HEK293 (cell line): ENCODE measurements around the gene TLCD2.
A peak's percentile ranks its signal among the peaks of the same experiment; 100 is the strongest.

Source experiments
- EGR2 ChIP-seq: fragments of 450-650 bp; formaldehyde crosslinking; IDR thresholded peaks from 2 replicates; pipeline ENCODE4 v1.5.1; 2016; ENCODE audit warnings: low read depth, missing biosample characterization, missing genetic modification characterization
- GFI1B ChIP-seq: fragments of 450-650 bp; formaldehyde crosslinking; IDR thresholded peaks from 2 replicates; pipeline ENCODE4 v1.5.1; 2016; ENCODE audit warnings: missing biosample characterization, missing genetic modification characterization
- IKZF3 ChIP-seq: fragments of 450-650 bp; IDR thresholded peaks from 2 replicates; pipeline ENCODE4 v1.5.0; 2018; ENCODE audit warnings: missing biosample characterization, mild to moderate bottlenecking, missing genetic modification characterization, moderate library complexity
- KLF10 ChIP-seq: fragments of 450-650 bp; IDR thresholded peaks from 2 replicates; pipeline ENCODE4 v1.5.1; 2018; ENCODE audit warnings: missing biosample characterization, mild to moderate bottlenecking, missing genetic modification characterization
- KLF16 ChIP-seq: fragments of 450-650 bp; formaldehyde crosslinking; IDR thresholded peaks from 2 replicates; pipeline ENCODE4 v1.5.1; 2017; ENCODE audit warnings: missing biosample characterization, missing genetic modification characterization
- KLF8 ChIP-seq: fragments of 450-650 bp; formaldehyde crosslinking; IDR thresholded peaks from 2 replicates; pipeline ENCODE4 v1.5.1; 2016; ENCODE audit warnings: missing biosample characterization, missing genetic modification characterization
- KLF9 ChIP-seq: fragments of 450-650 bp; formaldehyde crosslinking; IDR thresholded peaks from 2 replicates; pipeline ENCODE4 v1.5.1; 2016; ENCODE audit warnings: missing biosample characterization, missing genetic modification characterization, low read depth
- PRDM10 ChIP-seq: fragments of 450-650 bp; formaldehyde crosslinking; IDR thresholded peaks from 2 replicates; pipeline ENCODE4 v1.5.1; 2016; ENCODE audit warnings: missing biosample characterization, missing genetic modification characterization
- REPIN1 ChIP-seq: fragments of 450-650 bp; formaldehyde crosslinking; IDR thresholded peaks from 2 replicates; pipeline ENCODE4 v1.5.1; 2017; ENCODE audit warnings: missing biosample characterization, missing genetic modification characterization, low read depth
- TSHZ1 ChIP-seq: fragments of 450-650 bp; formaldehyde crosslinking; IDR thresholded peaks from 2 replicates; pipeline ENCODE4 v1.5.1; 2016; ENCODE audit warnings: missing biosample characterization, missing genetic modification characterization, borderline replicate concordance
- ZBTB21 ChIP-seq: fragments of 450-650 bp; formaldehyde crosslinking; IDR thresholded peaks from 2 replicates; pipeline ENCODE4 v1.5.1; 2017; ENCODE audit warnings: missing biosample characterization, missing genetic modification characterization
- ZNF140 ChIP-seq: fragments of 450-650 bp; formaldehyde crosslinking; IDR thresholded peaks from 2 replicates; pipeline ENCODE4 v1.5.1; 2016; ENCODE audit warnings: missing biosample characterization, missing genetic modification characterization
- ZNF202 ChIP-seq: fragments of 450-650 bp; formaldehyde crosslinking; IDR thresholded peaks from 2 replicates; pipeline ENCODE4 v1.5.1; 2016; ENCODE audit warnings: missing biosample characterization, missing genetic modification characterization, borderline replicate concordance
- ZNF223 ChIP-seq: fragments of 450-650 bp; formaldehyde crosslinking; IDR thresholded peaks from 2 replicates; pipeline ENCODE4 v1.5.1; 2016; ENCODE audit warnings: missing biosample characterization, missing genetic modification characterization
- ZNF23 ChIP-seq: fragments of 450-650 bp; formaldehyde crosslinking; IDR thresholded peaks from 2 replicates; pipeline ENCODE4 v1.5.1; 2016; ENCODE audit warnings: missing biosample characterization, missing genetic modification characterization, borderline replicate concordance
- ZNF324 ChIP-seq: fragments of 450-650 bp; formaldehyde crosslinking; IDR thresholded peaks from 2 replicates; pipeline ENCODE4 v1.5.1; 2016; ENCODE audit warnings: missing biosample characterization, missing genetic modification characterization
- ZNF350 ChIP-seq: fragments of 450-650 bp; formaldehyde crosslinking; IDR thresholded peaks from 2 replicates; pipeline ENCODE4 v1.5.0; 2017; ENCODE audit warnings: missing biosample characterization, mild to moderate bottlenecking, missing genetic modification characterization
- ZNF433 ChIP-seq: fragments of 450-650 bp; formaldehyde crosslinking; IDR thresholded peaks from 2 replicates; pipeline ENCODE4 v1.5.1; 2016; ENCODE audit warnings: missing biosample characterization, missing genetic modification characterization, low read depth
- ZNF449 ChIP-seq: fragments of 450-650 bp; formaldehyde crosslinking; IDR thresholded peaks from 2 replicates; pipeline ENCODE4 v1.5.1; 2017; ENCODE audit warnings: missing biosample characterization, mild to moderate bottlenecking, missing genetic modification characterization, moderate library complexity
- ZNF510 ChIP-seq: fragments of 450-650 bp; formaldehyde crosslinking; IDR thresholded peaks from 2 replicates; pipeline ENCODE4 v1.5.1; 2018; ENCODE audit warnings: mild to moderate bottlenecking, missing genetic modification characterization, missing biosample characterization; ENCODE audit not compliant: insufficient replicate concordance
- ZNF521 ChIP-seq: fragments of 450-650 bp; formaldehyde crosslinking; IDR thresholded peaks from 2 replicates; pipeline ENCODE4 v1.5.1; 2017; ENCODE audit warnings: missing biosample characterization, mild to moderate bottlenecking, missing genetic modification characterization
- ZNF558 ChIP-seq: fragments of 450-650 bp; formaldehyde crosslinking; IDR thresholded peaks from 2 replicates; pipeline ENCODE4 v1.5.1; 2016; ENCODE audit warnings: missing biosample characterization, missing genetic modification characterization
- ZNF624 ChIP-seq: fragments of 450-650 bp; formaldehyde crosslinking; IDR thresholded peaks from 2 replicates; pipeline ENCODE4 v1.5.1; 2017; ENCODE audit warnings: missing biosample characterization, missing genetic modification characterization
- ZNF654 ChIP-seq: fragments of 450-650 bp; formaldehyde crosslinking; IDR thresholded peaks from 2 replicates; pipeline ENCODE4 v1.5.1; 2016; ENCODE audit warnings: low read depth, missing biosample characterization, missing genetic modification characterization
- ZNF747 ChIP-seq: fragments of 450-650 bp; formaldehyde crosslinking; IDR thresholded peaks from 2 replicates; pipeline ENCODE4 v1.5.1; 2016; ENCODE audit warnings: missing biosample characterization, missing genetic modification characterization
- ZNF830 ChIP-seq: fragments of 450-650 bp; IDR thresholded peaks from 2 replicates; pipeline ENCODE4 v1.5.0; 2018; ENCODE audit warnings: missing biosample characterization, missing genetic modification characterization, low read depth, mild to moderate bottlenecking, moderate library complexity
- ZNF837 ChIP-seq: fragments of 450-650 bp; formaldehyde crosslinking; IDR thresholded peaks from 2 replicates; pipeline ENCODE4 v1.5.1; 2016; ENCODE audit warnings: missing biosample characterization, missing genetic modification characterization
- ZSCAN18 ChIP-seq: fragments of 450-650 bp; formaldehyde crosslinking; IDR thresholded peaks from 2 replicates; pipeline ENCODE4 v1.5.1; 2016; ENCODE audit warnings: missing biosample characterization, missing genetic modification characterization
- ZXDB ChIP-seq: fragments of 450-650 bp; formaldehyde crosslinking; IDR thresholded peaks from 2 replicates; pipeline ENCODE4 v1.5.1; 2016; ENCODE audit warnings: missing biosample characterization, missing genetic modification characterization
- TF ChIP-seq, protein P1 (sequence below): fragments of 450-650 bp; formaldehyde crosslinking; IDR thresholded peaks from 2 replicates; pipeline ENCODE4 v1.5.1; 2016; ENCODE audit warnings: missing biosample characterization, missing genetic modification characterization

TLCD2 gene

DNA sequence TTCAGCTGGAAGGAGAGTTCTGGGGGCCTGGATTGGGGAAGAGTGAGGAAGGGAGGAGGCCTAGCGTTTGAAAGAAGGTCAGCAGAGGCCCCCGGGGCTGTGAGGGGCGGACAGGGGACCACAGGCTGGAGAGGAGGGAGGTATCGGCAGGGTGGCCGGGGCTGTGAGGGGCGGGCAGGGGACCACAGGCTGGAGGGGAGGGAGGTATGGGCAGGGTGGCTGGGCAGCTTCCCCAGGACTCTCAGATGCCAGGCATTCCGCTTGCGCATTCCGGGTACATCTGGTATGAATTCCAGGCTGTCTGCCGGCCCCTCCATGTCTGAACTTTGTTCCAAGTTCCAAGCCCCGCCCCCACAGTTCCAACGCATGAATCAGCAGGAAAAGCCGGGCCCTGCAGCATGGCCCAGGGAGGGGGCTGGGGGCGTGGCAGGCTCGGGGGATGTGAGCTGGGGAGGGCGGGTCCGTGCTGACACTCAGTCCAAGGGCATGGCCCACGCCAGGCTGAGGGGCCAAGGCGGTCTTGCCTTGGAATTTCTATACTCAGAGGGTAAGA lies 4.3 kb upstream of the TLCD2 start (continued):
- TF ChIP-seq ZNF449 (tag by site-specific recombination), result peak; percentile 59
- TF ChIP-seq REPIN1, result no peak
- TF ChIP-seq KLF16, result no peak
- TF ChIP-seq ZNF521, result no peak
- no peak for TF ChIP-seq ZNF202 (tag by site-specific recombination)
- no peak for TF ChIP-seq ZNF324
- TF ChIP-seq ZNF837 (tag by site-specific recombination), result no peak
- TF ChIP-seq ZNF510 (tag by site-specific recombination), result no peak
- TF ChIP-seq ZNF223 (tag by site-specific recombination), result no peak
- no peak for TF ChIP-seq ZNF350 (tag by site-specific recombination)
- no peak for TF ChIP-seq ZNF624 (tag by site-specific recombination)
- peak; percentile 33; the same call in 1 of the 2 replicates for TF ChIP-seq ZXDB (tag by site-specific recombination)
- peak; percentile 96 for TF ChIP-seq KLF9 (tag by site-specific recombination)
- TF ChIP-seq ZSCAN18, result no peak
- no peak for TF ChIP-seq GFI1B (tag by site-specific recombination)
- TF ChIP-seq PRDM10 (tag by site-specific recombination), result peak; percentile 98
- no peak for TF ChIP-seq ZNF558 (tag by site-specific recombination)
- TF ChIP-seq ZNF140 (tag by site-specific recombination), result no peak
- no peak for TF ChIP-seq ZNF747 (tag by site-specific recombination)
- TF ChIP-seq ZNF23, result no peak
- TF ChIP-seq, protein P1, sequence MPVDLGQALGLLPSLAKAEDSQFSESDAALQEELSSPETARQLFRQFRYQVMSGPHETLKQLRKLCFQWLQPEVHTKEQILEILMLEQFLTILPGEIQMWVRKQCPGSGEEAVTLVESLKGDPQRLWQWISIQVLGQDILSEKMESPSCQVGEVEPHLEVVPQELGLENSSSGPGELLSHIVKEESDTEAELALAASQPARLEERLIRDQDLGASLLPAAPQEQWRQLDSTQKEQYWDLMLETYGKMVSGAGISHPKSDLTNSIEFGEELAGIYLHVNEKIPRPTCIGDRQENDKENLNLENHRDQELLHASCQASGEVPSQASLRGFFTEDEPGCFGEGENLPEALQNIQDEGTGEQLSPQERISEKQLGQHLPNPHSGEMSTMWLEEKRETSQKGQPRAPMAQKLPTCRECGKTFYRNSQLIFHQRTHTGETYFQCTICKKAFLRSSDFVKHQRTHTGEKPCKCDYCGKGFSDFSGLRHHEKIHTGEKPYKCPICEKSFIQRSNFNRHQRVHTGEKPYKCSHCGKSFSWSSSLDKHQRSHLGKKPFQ (tag by site-specific recombination), result no peak
- TF ChIP-seq EGR2 (tag by site-specific recombination), result peak; percentile 49
- TF ChIP-seq TSHZ1, result no peak
- TF ChIP-seq ZNF654 (tag by site-specific recombination), result no peak
- peak; percentile 46; the same call in 1 of the 2 replicates for TF ChIP-seq KLF8 (tag by site-specific recombination)
- no peak for TF ChIP-seq ZNF830 (tag by site-specific recombination)
- peak; percentile 98 for TF ChIP-seq KLF10 (tag by site-specific recombination)
- no peak for TF ChIP-seq ZNF433
- peak; percentile 77 for TF ChIP-seq IKZF3 (tag by site-specific recombination)
- TF ChIP-seq ZBTB21 (tag by site-specific recombination), result no peak
